HUES6 (cell line): Measurements from ENCODE around the gene PPP1R27.

Experiments used
- H3K27ac ChIP-seq: 2 replicates; pipeline ENCODE4 v1.7.0; 2013; ENCODE audit warnings: low read depth, mild to moderate bottlenecking, low read length, inconsistent platforms
- H3K27me3 ChIP-seq: 2 replicates; pipeline ENCODE4 v1.6.1; 2013; ENCODE audit warnings: low read length; ENCODE audit not compliant: control insufficient read depth, insufficient read depth
- H3K36me3 ChIP-seq: 2 replicates; pipeline ENCODE4 v1.6.1; 2013; ENCODE audit warnings: low read length; ENCODE audit not compliant: control insufficient read depth, insufficient read depth
- H3K4me1 ChIP-seq: 2 replicates; pipeline ENCODE4 v1.6.1; 2013; ENCODE audit warnings: low read length; ENCODE audit not compliant: control insufficient read depth, insufficient read depth
- H3K4me3 ChIP-seq: 2 replicates; pipeline ENCODE4 v1.5.1; 2013; ENCODE audit warnings: low read depth, low read length
- H3K9ac ChIP-seq: one replicate; pipeline ENCODE4 v1.6.1; 2013; ENCODE audit warnings: mild to moderate bottlenecking, low read length
- H3K9me3 ChIP-seq: 2 replicates; pipeline ENCODE4 v1.6.1; 2013; ENCODE audit warnings: low read depth, low read length; ENCODE audit not compliant: control insufficient read depth, insufficient read depth

Gene PPP1R27

GRCh38 chr17:81813371-81813684 lies 21.5 kb downstream of the PPP1R27 start:
- Histone ChIP-seq H3K9ac (no peak overlapping the region), H3K4me3 (no peak overlapping the region), H3K9me3 (no peaks in the 10 kb centered on the region), H3K27me3 (peaks cover 12% of the 10 kb centered on the region; the same call in 1 of the 2 replicates), H3K4me1 (0 out of 2 replicates have a peak, but pooled peaks cover 5% of the 10 kb centered on the region), H3K36me3 (no peaks in the 10 kb centered on the region), H3K27ac (no peak overlapping the region)

GRCh38 chr17:81812571-81813370 lies 22.1 kb downstream of the PPP1R27 start:
- H3K36me3 ChIP-seq, result no peaks in the 10 kb centered on the region
- no peaks in the 10 kb centered on the region for H3K9me3 ChIP-seq
- H3K4me3 ChIP-seq, result no peak overlapping the region
- peaks cover 18% of the 10 kb centered on the region for H3K27me3 ChIP-seq
- H3K9ac ChIP-seq, result no peak overlapping the region
- H3K4me1 ChIP-seq, result 0 out of 2 replicates have a peak, but pooled peaks cover 5% of the 10 kb centered on the region
- no peak overlapping the region for H3K27ac ChIP-seq

GRCh38 chr17:81811705-81812570 lies 22.9 kb downstream of the PPP1R27 start:
- Histone ChIP-seq H3K9ac (no peak overlapping the region), H3K27ac (no peak overlapping the region), H3K4me1 (0 out of 2 replicates have a peak, but pooled peaks cover 5% of the 10 kb centered on the region)

GRCh38 chr17:81810892-81811704 lies 23.8 kb downstream of the PPP1R27 start:
- Histone ChIP-seq H3K36me3 (no peaks in the 10 kb centered on the region), H3K9me3 (no peaks in the 10 kb centered on the region), H3K9ac (no peak overlapping the region), H3K4me3 (no peak overlapping the region), H3K4me1 (0 out of 2 replicates have a peak, but pooled peaks cover 5% of the 10 kb centered on the region), H3K27ac (no peak overlapping the region), H3K27me3 (peaks cover 34% of the 10 kb centered on the region)

More at GRCh38 chr17:81811705-81812570, 22.9 kb downstream of the PPP1R27 start:
- H3K27me3 ChIP-seq, result peaks cover 26% of the 10 kb centered on the region
- H3K4me3 ChIP-seq, result no peak overlapping the region
- no peaks in the 10 kb centered on the region for H3K9me3 ChIP-seq
- no peaks in the 10 kb centered on the region for H3K36me3 ChIP-seq

GRCh38 chr17:81810476-81810875 lies 24.4 kb downstream of the PPP1R27 start:
- H3K27me3 ChIP-seq, result peaks cover 41% of the 10 kb centered on the region

GRCh38 chr17:81809556-81809998 lies 25.3 kb downstream of the PPP1R27 start:
- no peak overlapping the region for H3K9ac ChIP-seq
- H3K36me3 ChIP-seq, result no peaks in the 10 kb centered on the region
- H3K4me3 ChIP-seq, result no peak overlapping the region
- no peaks in the 10 kb centered on the region for H3K9me3 ChIP-seq
- H3K4me1 ChIP-seq, result no peaks in the 10 kb centered on the region
- H3K27ac ChIP-seq, result no peak overlapping the region
- H3K27me3 ChIP-seq, result peaks cover 49% of the 10 kb centered on the region

More at GRCh38 chr17:81810476-81810875, 24.4 kb downstream of the PPP1R27 start:
- Histone ChIP-seq H3K4me3 (no peak overlapping the region), H3K27ac (no peak overlapping the region), H3K4me1 (0 out of 2 replicates have a peak, but pooled peaks cover 4% of the 10 kb centered on the region), H3K9me3 (no peaks in the 10 kb centered on the region), H3K36me3 (no peaks in the 10 kb centered on the region), H3K9ac (no peak overlapping the region)

GRCh38 chr17:81808778-81809555 lies 25.9 kb downstream of the PPP1R27 start:
- no peak overlapping the region for H3K9ac ChIP-seq
- H3K4me1 ChIP-seq, result no peaks in the 10 kb centered on the region
- no peak overlapping the region for H3K27ac ChIP-seq
- peaks cover 55% of the 10 kb centered on the region for H3K27me3 ChIP-seq
- H3K9me3 ChIP-seq, result no peaks in the 10 kb centered on the region
- H3K36me3 ChIP-seq, result no peaks in the 10 kb centered on the region
- no peak overlapping the region for H3K4me3 ChIP-seq

GRCh38 chr17:81807839-81808238 lies 27.0 kb downstream of the PPP1R27 start:
- Histone ChIP-seq H3K4me3 (no peak overlapping the region), H3K27me3 (peaks cover 66% of the 10 kb centered on the region), H3K36me3 (no peaks in the 10 kb centered on the region), H3K27ac (no peak overlapping the region), H3K9ac (no peak overlapping the region), H3K4me1 (no peaks in the 10 kb centered on the region), H3K9me3 (no peaks in the 10 kb centered on the region)

GRCh38 chr17:81807210-81807719 lies 27.6 kb downstream of the PPP1R27 start:
- no peak overlapping the region for H3K27ac ChIP-seq
- H3K27me3 ChIP-seq, result peaks cover 72% of the 10 kb centered on the region
- no peaks in the 10 kb centered on the region for H3K9me3 ChIP-seq
- H3K4me3 ChIP-seq, result no peak overlapping the region
- no peak overlapping the region for H3K9ac ChIP-seq
- no peaks in the 10 kb centered on the region for H3K4me1 ChIP-seq
- no peaks in the 10 kb centered on the region for H3K36me3 ChIP-seq
